Measurements from ENCODE around the gene BCO2.
"Not testable (repeated sequence)": the region's sequence is repeated elsewhere in the genome, so short reads cannot be mapped to it uniquely, and the experiment has no call there.

Gene BCO2

GRCh38 chr11:112175599-112175952 is 264 bp downstream of the BCO2 start:
- Histone ChIP-seq H3K27ac (ENCODE audit: low read depth, low read length) (peak overlapping the region; percentile 67), H3K4me3 (ENCODE audit: low read length) (peak overlapping the region; percentile 30), H3K27me3 (ENCODE audit: control insufficient read depth, insufficient read depth, low read length) (no peaks in the 10 kb centered on the region), H3K4me1 (ENCODE audit: control insufficient read depth, insufficient read depth, low read length) (peaks cover 11% of the 10 kb centered on the region), H3K9ac (ENCODE audit: low read length) (no peak overlapping the region), H3K36me3 (ENCODE audit: control insufficient read depth, insufficient read depth, low read length) (no peaks in the 10 kb centered on the region)

- no peak overlapping the region for H3K9ac ChIP-seq (ENCODE audit: low read length)
- H3K4me3 ChIP-seq (ENCODE audit: low read length), result no peak overlapping the region
- no peaks in the 10 kb centered on the region for H3K27me3 ChIP-seq (ENCODE audit: control insufficient read depth, insufficient read depth, low read length)
- H3K36me3 ChIP-seq (ENCODE audit: control insufficient read depth, insufficient read depth, low read length), result no peaks in the 10 kb centered on the region
- no peak overlapping the region for H3K27ac ChIP-seq (ENCODE audit: low read depth, low read length)
- H3K4me1 ChIP-seq (ENCODE audit: control insufficient read depth, insufficient read depth, low read length), result peaks cover 11% of the 10 kb centered on the region
These were observed 765 bp downstream of the BCO2 start for GRCh38 chr11:112176077-112176476.

GRCh38 chr11:112177589-112177988 is 2.3 kb downstream of the BCO2 start:
- Histone ChIP-seq H3K4me3 (ENCODE audit: low read length) (no peak overlapping the region), H3K27me3 (ENCODE audit: control insufficient read depth, insufficient read depth, low read length) (no peaks in the 10 kb centered on the region), H3K27ac (ENCODE audit: low read depth, low read length) (no peak overlapping the region), H3K9ac (ENCODE audit: low read length) (no peak overlapping the region), H3K36me3 (ENCODE audit: control insufficient read depth, insufficient read depth, low read length) (no peaks in the 10 kb centered on the region), H3K4me1 (ENCODE audit: control insufficient read depth, insufficient read depth, low read length) (peaks cover 11% of the 10 kb centered on the region)

- Histone ChIP-seq H3K27ac (ENCODE audit: low read depth, low read length) (no peak overlapping the region), H3K27me3 (ENCODE audit: control insufficient read depth, insufficient read depth, low read length) (no peaks in the 10 kb centered on the region), H3K4me1 (ENCODE audit: control insufficient read depth, insufficient read depth, low read length) (peaks cover 11% of the 10 kb centered on the region), H3K36me3 (ENCODE audit: control insufficient read depth, insufficient read depth, low read length) (no peaks in the 10 kb centered on the region), H3K9ac (ENCODE audit: low read length) (no peak overlapping the region), H3K4me3 (ENCODE audit: low read length) (no peak overlapping the region)
These were observed 3.1 kb downstream of the BCO2 start for GRCh38 chr11:112178428-112178827.

- H3K27ac ChIP-seq (ENCODE audit: low read depth, low read length), result no peak overlapping the region
- no peak overlapping the region for H3K4me3 ChIP-seq (ENCODE audit: low read length)
- H3K36me3 ChIP-seq (ENCODE audit: control insufficient read depth, insufficient read depth, low read length), result no peaks in the 10 kb centered on the region
- H3K9ac ChIP-seq (ENCODE audit: low read length), result no peak overlapping the region
- H3K27me3 ChIP-seq (ENCODE audit: control insufficient read depth, insufficient read depth, low read length), result no peaks in the 10 kb centered on the region
- H3K4me1 ChIP-seq (ENCODE audit: control insufficient read depth, insufficient read depth, low read length), result peaks cover 11% of the 10 kb centered on the region
These were observed 3.6 kb downstream of the BCO2 start for GRCh38 chr11:112178936-112179335.

GRCh38 chr11:112179601-112180000 is 4.3 kb downstream of the BCO2 start:
- no peaks in the 10 kb centered on the region for H3K27me3 ChIP-seq (ENCODE audit: control insufficient read depth, insufficient read depth, low read length)
- no peak overlapping the region for H3K4me3 ChIP-seq (ENCODE audit: low read length)
- peaks cover 10% of the 10 kb centered on the region for H3K4me1 ChIP-seq (ENCODE audit: control insufficient read depth, insufficient read depth, low read length)
- no peak overlapping the region for H3K9ac ChIP-seq (ENCODE audit: low read length)
- H3K27ac ChIP-seq (ENCODE audit: low read depth, low read length), result no peak overlapping the region
- no peaks in the 10 kb centered on the region for H3K36me3 ChIP-seq (ENCODE audit: control insufficient read depth, insufficient read depth, low read length)

- H3K36me3 ChIP-seq (ENCODE audit: control insufficient read depth, insufficient read depth, low read length), result no peaks in the 10 kb centered on the region
- no peaks in the 10 kb centered on the region for H3K27me3 ChIP-seq (ENCODE audit: control insufficient read depth, insufficient read depth, low read length)
- no peak overlapping the region for H3K9ac ChIP-seq (ENCODE audit: low read length)
- no peak overlapping the region for H3K27ac ChIP-seq (ENCODE audit: low read depth, low read length)
- H3K4me3 ChIP-seq (ENCODE audit: low read length), result no peak overlapping the region
- no peaks in the 10 kb centered on the region for H3K4me1 ChIP-seq (ENCODE audit: control insufficient read depth, insufficient read depth, low read length)
These were observed 7.6 kb downstream of the BCO2 start for GRCh38 chr11:112182867-112183266.

- Histone ChIP-seq H3K36me3 (ENCODE audit: control insufficient read depth, insufficient read depth, low read length) (no peaks in the 10 kb centered on the region), H3K9ac (ENCODE audit: low read length) (no peak overlapping the region), H3K4me1 (ENCODE audit: control insufficient read depth, insufficient read depth, low read length) (no peaks in the 10 kb centered on the region), H3K27ac (ENCODE audit: low read depth, low read length) (no peak overlapping the region), H3K27me3 (ENCODE audit: control insufficient read depth, insufficient read depth, low read length) (no peaks in the 10 kb centered on the region), H3K4me3 (ENCODE audit: low read length) (no peak overlapping the region)
These were observed 10.6 kb downstream of the BCO2 start for GRCh38 chr11:112185883-112186282.

GRCh38 chr11:112186304-112186703 is 11.0 kb downstream of the BCO2 start:
- Histone ChIP-seq H3K4me1 (ENCODE audit: control insufficient read depth, insufficient read depth, low read length) (no peaks in the 10 kb centered on the region), H3K36me3 (ENCODE audit: control insufficient read depth, insufficient read depth, low read length) (no peaks in the 10 kb centered on the region), H3K9ac (ENCODE audit: low read length) (no peak overlapping the region), H3K27me3 (ENCODE audit: control insufficient read depth, insufficient read depth, low read length) (no peaks in the 10 kb centered on the region), H3K27ac (ENCODE audit: low read depth, low read length) (no peak overlapping the region), H3K4me3 (ENCODE audit: low read length) (no peak overlapping the region)

GRCh38 chr11:112195113-112195512 is 19.8 kb downstream of the BCO2 start:
- not testable (repeated sequence) for H3K36me3 ChIP-seq (ENCODE audit: control insufficient read depth, insufficient read depth, low read length); H3K27ac ChIP-seq (ENCODE audit: low read depth, low read length); H3K4me1 ChIP-seq (ENCODE audit: control insufficient read depth, insufficient read depth, low read length); H3K27me3 ChIP-seq (ENCODE audit: control insufficient read depth, insufficient read depth, low read length); H3K9ac ChIP-seq (ENCODE audit: low read length); H3K4me3 ChIP-seq (ENCODE audit: low read length)

GRCh38 chr11:112195951-112196351 is 20.6 kb downstream of the BCO2 start:
- Histone ChIP-seq H3K9ac (ENCODE audit: low read length) (no peak overlapping the region), H3K4me3 (ENCODE audit: low read length) (no peak overlapping the region), H3K27me3 (ENCODE audit: control insufficient read depth, insufficient read depth, low read length) (no peaks in the 10 kb centered on the region), H3K27ac (ENCODE audit: low read depth, low read length) (no peak overlapping the region), H3K4me1 (ENCODE audit: control insufficient read depth, insufficient read depth, low read length) (no peaks in the 10 kb centered on the region), H3K36me3 (ENCODE audit: control insufficient read depth, insufficient read depth, low read length) (no peaks in the 10 kb centered on the region)

GRCh38 chr11:112196519-112197087 is 21.3 kb downstream of the BCO2 start:
- Histone ChIP-seq H3K27ac (ENCODE audit: low read depth, low read length) (no peak overlapping the region), H3K4me3 (ENCODE audit: low read length) (no peak overlapping the region), H3K4me1 (ENCODE audit: control insufficient read depth, insufficient read depth, low read length) (no peaks in the 10 kb centered on the region), H3K9ac (ENCODE audit: low read length) (no peak overlapping the region), H3K27me3 (ENCODE audit: control insufficient read depth, insufficient read depth, low read length) (no peaks in the 10 kb centered on the region), H3K36me3 (ENCODE audit: control insufficient read depth, insufficient read depth, low read length) (no peaks in the 10 kb centered on the region)

- H3K9ac ChIP-seq (ENCODE audit: low read length); H3K27me3 ChIP-seq (ENCODE audit: control insufficient read depth, insufficient read depth, low read length); H3K4me3 ChIP-seq (ENCODE audit: low read length); H3K4me1 ChIP-seq (ENCODE audit: control insufficient read depth, insufficient read depth, low read length); H3K27ac ChIP-seq (ENCODE audit: low read depth, low read length); H3K36me3 ChIP-seq (ENCODE audit: control insufficient read depth, insufficient read depth, low read length): not testable (repeated sequence)
These were observed 23.8 kb downstream of the BCO2 start for GRCh38 chr11:112199101-112199500.

Data from rectal smooth muscle tissue (tissue), 1 donor.